ENCODE measurements around the gene ALG1.
"Not testable (repeated sequence)": the region's sequence is repeated elsewhere in the genome, so short reads cannot be mapped to it uniquely, and the experiment has no call there.

ALG1 gene

GRCh38 chr16:5098221-5099159 is 26.8 kb downstream of the ALG1 start:
- peak; percentile 36 to 41 for DNase-seq (ENCODE audit: low read depth in 2 of 2)

GRCh38 chr16:5099174-5099573 is 27.5 kb downstream of the ALG1 start:
- not testable (repeated sequence) for DNase-seq (ENCODE audit: low read depth in 2 of 2)

GRCh38 chr16:5103296-5104032 is 31.8 kb downstream of the ALG1 start:
- not testable (repeated sequence) for DNase-seq (ENCODE audit: low read depth in 2 of 2)

- not testable (repeated sequence) for DNase-seq (ENCODE audit: low read depth in 2 of 2)
Observed at GRCh38 chr16:5105039-5105438, 33.4 kb downstream of the ALG1 start.

- DNase-seq (ENCODE audit: low read depth in 2 of 2): no peak
Observed at GRCh38 chr16:5108505-5109158, 37.0 kb downstream of the ALG1 start.

GRCh38 chr16:5110933-5111332 is 39.3 kb downstream of the ALG1 start:
- DNase-seq (ENCODE audit: low read depth in 2 of 2): not testable (repeated sequence)

GRCh38 chr16:5116780-5117295 is 45.2 kb downstream of the ALG1 start:
- DNase-seq (ENCODE audit: low read depth in 2 of 2): not testable (repeated sequence)

- DNase-seq (ENCODE audit: low read depth in 2 of 2): not testable (repeated sequence)
Observed at GRCh38 chr16:5117300-5118087, 45.9 kb downstream of the ALG1 start.

GRCh38 chr16:5131467-5132004 is 59.9 kb downstream of the ALG1 start:
- DNase-seq (ENCODE audit: low read depth in 2 of 2): not testable (repeated sequence)

GRCh38 chr16:5132915-5133600 is 61.4 kb downstream of the ALG1 start:
- DNase-seq (ENCODE audit: low read depth in 2 of 2): not testable (repeated sequence)

- DNase-seq (ENCODE audit: low read depth in 2 of 2): not testable (repeated sequence)
Observed at GRCh38 chr16:5134739-5135452, 63.3 kb downstream of the ALG1 start.
